ENCODE measurements around the gene PIP5K1B. TPM values are rescaled to one million over a fixed set of nuclear protein-coding genes. Genes with fewer than 3 reads are reported as not detected.

PIP5K1B gene
- total and polyA plus RNA-seq, 2 donors (not counting 3 experiments of a cell fraction or from before 2014, with no cell fraction given) = 0.27 TPM; not detected in 1

DNA sequence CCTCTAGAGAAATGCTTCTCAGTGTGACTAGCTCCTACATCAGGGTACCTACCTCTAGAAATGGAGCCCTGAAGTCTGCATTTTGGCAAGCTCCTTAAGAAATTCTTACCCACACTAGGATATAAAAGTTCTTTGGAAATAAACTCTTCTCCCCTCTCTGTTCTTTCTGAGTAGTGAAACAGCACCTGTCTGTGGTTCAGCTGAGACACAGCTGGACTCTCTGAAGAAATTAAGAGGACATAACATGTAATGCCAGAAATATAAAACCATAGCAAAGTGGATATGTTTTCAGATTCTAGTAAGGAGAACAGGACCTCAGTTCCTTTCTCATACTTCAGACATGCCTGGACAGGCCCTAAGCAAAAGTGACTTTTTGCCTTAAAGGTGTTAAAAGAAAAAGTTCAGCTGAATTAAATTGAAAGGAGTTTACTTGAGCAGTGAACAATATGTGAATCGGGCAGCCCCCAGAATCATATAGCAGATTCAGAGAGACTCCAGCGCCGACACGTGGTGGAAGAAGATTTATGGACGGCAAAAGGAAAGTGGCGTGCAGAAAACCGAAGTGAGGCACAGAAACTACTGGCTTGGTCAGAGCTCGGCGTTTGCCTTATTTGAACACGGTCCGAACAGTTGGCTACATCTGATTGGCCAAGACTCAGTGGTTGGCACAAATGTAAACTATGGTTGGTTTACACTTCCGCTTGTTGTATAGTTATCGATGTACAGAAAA lies 244.4 kb downstream of the PIP5K1B start:
- H2AFZ ChIP-seq (ENCODE audit: low read depth, low read length) = no peak overlapping the region
- intact Hi-C loops (cut with micrococcal nuclease) = no loop called here
- dilution Hi-C loops (cut with MboI; ENCODE audit: extremely low pct_ligation_motif_present, low sequenced_read_pairs) = no loop called here
- ChIA-PET POLR2A (no interaction called here), CTCF (interaction anchor here (1.3 kb wide), 1 partner anchor 370 kb away, joined by 3 read pairs; no protein-coding TSS in a partner anchor)
- peak overlapping the region; percentile 9 for H3K9ac ChIP-seq (replicated peaks; ENCODE audit: extremely low read depth, insufficient read depth, low read length)
- no peak overlapping the region for H3K4me3 ChIP-seq (replicated peaks in 1 of 3; ENCODE audit: insufficient read depth in 1 of 3, low read depth in 1 of 3, low read length in 3 of 3)
- H3K79me2 ChIP-seq (ENCODE audit: control insufficient read depth, insufficient read depth, low read length) = no peaks in the 10 kb centered on the region
- no peaks in the 10 kb centered on the region for H3K36me3 ChIP-seq (ENCODE audit: control insufficient read depth in 2 of 2, extremely low read depth in 1 of 2, insufficient read depth in 2 of 2, low read length in 2 of 2)
- H3K27ac ChIP-seq (ENCODE audit: insufficient read depth, low read depth, low read length) = no peak overlapping the region
- DNase-seq (ENCODE audit: low read depth, low spot score) = no peak
- no peaks in the 10 kb centered on the region for H3K9me1 ChIP-seq (replicated peaks; ENCODE audit: control insufficient read depth, extremely low read depth, insufficient read depth, low read length)
- no peaks in the 10 kb centered on the region for H3K4me1 ChIP-seq (ENCODE audit: control insufficient read depth, extremely low read depth, insufficient read depth, low read length)
- BruUV-seq (replicated peaks) = no TSS peak
- H3K27me3 ChIP-seq (ENCODE audit: control insufficient read depth in 2 of 2, insufficient read depth in 2 of 2, low read length in 2 of 2) = no peaks in the 10 kb centered on the region
- no peaks in the 10 kb centered on the region for H3K9me3 ChIP-seq (replicated peaks; ENCODE audit: control insufficient read depth, insufficient read depth, low read length)
- H3K4me2 ChIP-seq (ENCODE audit: insufficient read depth, low read length) = no peak overlapping the region
- TF ChIP-seq GATA2 (IDR thresholded peaks at IDR 0.05; ENCODE audit: insufficient read depth, insufficient read length, low read depth, low read length) (no peak), FOS (IDR thresholded peaks at IDR 0.05; ENCODE audit: borderline replicate concordance, insufficient read depth, low read length) (no peak), CTCF (IDR thresholded peaks at IDR 0.05; ENCODE audit: extremely low read depth in 1 of 2, insufficient read depth in 1 of 2, low read depth in 1 of 2, low read length in 2 of 2) (no peak), EZH2 (IDR thresholded peaks at IDR 0.05; ENCODE audit: borderline replicate concordance, low read depth, low read length, severe bottlenecking) (no peak), MAX (IDR thresholded peaks at IDR 0.05; ENCODE audit: insufficient read depth, insufficient read length) (no peak), MYC (IDR thresholded peaks at IDR 0.05; ENCODE audit: low read depth, low read length) (no peak), POLR2AphosphoS5 (IDR thresholded peaks at IDR 0.05; ENCODE audit: insufficient read depth, low read depth, low read length) (no peak), JUN (IDR thresholded peaks at IDR 0.05; ENCODE audit: borderline replicate concordance, insufficient read depth, insufficient read length, low read depth) (no peak), POLR2A (IDR thresholded peaks at IDR 0.05; ENCODE audit: low read depth, low read length) (no peak)
- FAIRE-seq = no peak
- H4K20me1 ChIP-seq (replicated peaks; ENCODE audit: control insufficient read depth, extremely low read depth, insufficient read depth, low read length) = no peaks in the 10 kb centered on the region
